NCI-H1930 (cell line): Measurements from ENCODE around the gene FGF14.

ENCODE experiments used
- DNase-seq, 2 experiments: peaks; one replicate each; lab custom pipeline; 2025; lab: John Stamatoyannopoulos, UW

Gene FGF14

DNA sequence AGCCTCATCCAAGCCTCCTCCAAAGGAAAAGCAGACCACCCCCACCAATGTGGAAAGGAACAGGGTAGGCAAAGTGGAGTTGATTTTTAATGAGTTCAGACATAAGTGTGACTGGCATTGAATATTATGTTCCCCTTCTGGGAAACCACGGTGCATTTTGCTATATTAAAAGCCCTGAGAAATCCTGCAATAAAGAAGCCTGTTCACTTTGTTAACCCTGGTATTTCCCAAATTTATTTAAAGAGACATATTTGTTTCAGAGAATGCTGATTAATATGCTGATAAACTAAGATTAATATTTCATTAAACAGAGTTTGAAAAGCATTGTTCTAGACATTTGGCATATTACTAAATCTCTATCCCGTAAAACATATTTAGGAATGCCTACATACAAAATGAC, 151.4 kb downstream of the FGF14 start:
- DNase-seq: no peak

DNA sequence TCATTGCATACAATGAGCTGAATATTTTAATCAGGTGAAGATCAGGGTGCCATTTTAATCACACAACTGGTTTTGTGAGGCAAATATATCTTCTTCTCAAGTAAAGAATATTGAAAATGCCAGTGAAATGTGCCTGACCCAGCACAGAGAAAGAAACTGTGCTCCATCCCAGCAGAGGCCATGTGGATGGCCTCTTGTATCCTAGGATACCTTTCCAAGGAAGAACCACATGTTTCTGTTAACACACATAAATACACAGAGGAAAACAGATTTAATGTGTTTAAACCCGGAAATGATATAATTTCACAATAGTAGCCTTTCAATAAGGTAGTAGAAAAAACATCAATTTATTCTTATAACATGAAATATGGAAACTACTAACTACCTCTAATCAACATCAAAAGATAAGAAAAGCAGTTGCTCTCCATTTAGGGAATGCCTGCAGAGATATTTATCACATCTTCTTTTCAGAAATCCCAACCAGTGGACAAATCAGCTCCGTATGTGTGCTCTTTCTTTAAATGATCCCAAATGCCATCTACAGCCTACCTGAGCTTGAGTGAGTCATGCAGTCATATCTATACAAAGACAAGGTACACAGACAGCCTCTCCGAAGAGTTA, 157.1 kb downstream of the FGF14 start:
- no peak for DNase-seq

DNA sequence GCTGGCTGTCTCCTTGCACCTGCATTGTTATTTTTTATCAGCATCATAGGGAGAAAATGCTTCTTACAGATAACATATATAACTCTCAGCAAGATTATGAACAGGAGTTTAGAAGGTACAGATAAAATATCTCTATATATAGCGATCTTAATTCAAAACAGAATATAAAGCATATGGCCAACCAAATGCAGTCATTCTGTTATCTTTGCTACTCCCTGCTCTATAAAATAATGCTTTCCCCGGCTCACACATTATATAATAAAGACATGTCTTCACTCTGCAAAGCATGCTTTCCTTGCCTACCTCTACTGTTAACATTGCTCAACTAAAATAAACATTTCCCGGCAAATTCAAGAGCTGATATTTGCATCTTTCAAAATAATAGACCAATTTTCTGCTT, 161.7 kb downstream of the FGF14 start:
- DNase-seq: no peak

DNA sequence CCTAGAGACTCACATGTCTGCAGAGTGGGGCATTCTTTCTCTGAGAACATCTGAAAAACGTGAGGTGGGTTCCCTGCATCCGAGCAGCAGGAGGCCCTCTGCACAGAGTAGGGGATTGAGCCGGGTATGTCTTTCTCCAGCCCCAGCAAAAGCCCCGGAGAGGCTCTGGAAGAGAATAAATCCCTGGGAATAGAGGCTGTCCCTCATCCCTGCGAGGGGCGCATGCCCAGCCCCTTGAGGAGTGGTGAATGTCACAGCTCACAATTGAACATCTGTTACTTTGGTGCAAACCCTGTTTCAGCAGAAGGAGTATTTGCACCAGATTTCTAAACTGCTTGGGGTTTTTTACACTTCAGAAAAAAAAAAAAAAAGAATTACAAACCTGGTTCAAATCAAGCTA, 164.6 kb downstream of the FGF14 start:
- no peak for DNase-seq

DNA sequence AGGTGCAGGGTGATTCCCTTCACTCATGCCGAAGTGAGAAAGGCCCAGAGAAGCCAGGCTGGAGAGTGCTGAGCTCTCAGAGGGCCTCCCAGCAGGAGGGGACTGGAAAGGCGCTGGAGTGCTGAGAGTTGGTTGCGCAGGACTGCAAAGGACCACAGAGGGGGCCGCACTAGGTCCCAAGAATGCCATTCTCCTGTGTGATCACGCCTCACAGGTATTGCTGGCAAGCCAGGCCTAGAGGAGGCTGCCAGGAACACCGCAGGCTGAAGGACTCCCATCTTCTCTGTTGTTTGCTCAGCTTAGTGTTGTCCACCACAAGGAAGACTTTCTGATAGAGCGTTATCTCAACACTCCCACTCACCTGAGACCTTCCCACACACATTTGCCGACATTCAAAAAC, 165.0 kb downstream of the FGF14 start:
- DNase-seq: no peak

DNA sequence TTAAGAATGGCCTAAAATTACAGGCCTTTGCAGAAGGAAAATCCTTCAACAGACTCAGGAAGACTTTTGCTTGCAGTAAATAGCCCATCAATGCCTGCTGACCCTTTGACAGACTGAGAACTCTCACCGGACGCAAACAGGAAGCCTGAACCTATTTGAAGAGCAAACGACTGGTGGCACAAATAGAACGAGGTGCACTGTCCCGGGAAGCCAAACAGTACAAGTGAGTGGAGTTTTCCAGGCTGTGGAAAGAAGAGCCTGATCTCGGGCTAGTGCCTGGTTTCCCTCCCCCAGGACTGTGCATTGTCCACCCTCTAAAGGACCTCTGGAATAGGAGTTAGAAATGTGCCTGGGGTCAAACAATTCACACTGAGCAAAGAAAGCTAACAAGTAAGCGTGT, 165.5 kb downstream of the FGF14 start:
- no peak for DNase-seq

DNA sequence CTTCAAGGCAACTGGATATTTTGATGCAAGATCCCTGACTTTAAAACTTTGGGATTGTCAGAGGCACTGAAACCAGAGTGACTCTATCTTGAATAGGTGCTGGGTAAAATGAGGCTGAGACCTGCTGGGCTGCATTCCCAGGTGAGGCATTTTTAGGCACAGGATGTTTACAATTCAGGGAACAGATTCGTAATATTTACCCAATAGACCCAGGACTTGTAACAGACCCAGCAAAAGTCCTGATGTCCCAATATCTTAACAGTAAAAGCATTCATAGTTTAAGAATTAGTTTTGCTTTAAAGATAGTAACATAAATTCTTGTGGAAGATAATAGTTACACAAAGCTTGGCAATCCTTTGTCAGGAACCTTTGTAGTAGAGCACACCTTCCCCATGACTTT, 166.2 kb downstream of the FGF14 start:
- no peak for DNase-seq

DNA sequence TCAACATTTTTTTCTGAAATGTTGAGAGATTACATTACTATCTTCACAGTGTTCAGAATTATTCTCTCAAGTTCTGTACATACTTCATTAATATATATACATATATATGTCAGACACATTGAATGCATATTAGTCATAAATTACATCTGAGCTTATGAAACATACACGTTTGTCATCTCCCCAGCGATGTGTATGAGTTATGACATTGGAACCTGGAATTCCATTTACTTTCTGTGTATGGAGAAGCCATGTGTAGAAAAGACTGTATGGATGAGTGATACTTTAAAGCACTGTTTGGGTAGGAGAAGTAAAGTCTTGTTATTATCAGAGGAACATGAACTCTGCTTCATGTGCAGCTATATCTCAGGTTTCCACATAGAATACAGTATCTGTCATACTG, 167.2 kb downstream of the FGF14 start:
- DNase-seq: no peak

DNA sequence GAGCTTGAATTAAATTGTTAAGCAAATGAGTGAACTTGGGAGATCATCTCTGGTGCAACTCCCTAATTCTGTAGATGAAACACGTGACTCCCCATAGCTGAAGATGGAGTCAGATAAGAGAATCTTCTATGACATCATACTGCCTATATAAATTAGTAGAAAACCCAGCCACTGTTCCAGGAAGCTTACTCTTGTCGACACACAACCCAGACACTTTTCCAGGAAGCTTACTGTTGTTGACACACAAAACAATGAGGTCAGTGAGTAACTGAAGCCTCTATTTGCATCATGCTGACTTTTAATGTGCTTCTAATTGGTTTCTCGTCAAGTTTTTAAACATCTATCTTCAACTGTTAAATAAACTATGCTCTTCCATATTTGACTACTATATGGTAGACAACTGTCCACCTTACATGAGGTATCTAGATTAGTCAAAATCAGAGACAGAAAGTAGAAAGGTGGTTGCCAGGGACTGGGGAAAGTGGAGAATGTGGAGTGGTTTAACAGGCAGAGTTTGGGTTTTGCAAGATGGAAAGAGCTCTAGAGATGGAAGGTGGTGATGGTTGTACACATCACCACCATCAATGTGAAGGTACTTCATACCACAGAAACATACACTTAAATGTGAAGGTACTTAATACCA, 168.2 kb downstream of the FGF14 start:
- DNase-seq: no peak

DNA sequence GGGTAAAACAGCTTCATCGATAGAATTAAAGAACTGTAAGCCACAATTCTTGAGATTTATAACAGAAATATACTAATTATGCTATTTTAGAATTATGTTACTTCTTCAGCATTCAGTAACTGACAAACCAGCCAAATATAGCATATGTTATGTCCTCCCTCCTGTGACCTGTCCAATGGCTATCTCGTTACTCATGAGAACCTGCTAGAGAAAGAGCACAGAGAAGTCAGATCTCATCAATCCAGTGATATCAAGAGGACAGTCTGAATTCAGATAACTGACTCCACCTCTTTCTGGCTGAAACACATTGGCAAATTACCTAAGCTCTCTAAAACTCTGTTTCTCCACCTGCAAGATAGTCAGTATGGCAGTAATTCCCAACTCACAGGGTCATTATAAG, 170.4 kb downstream of the FGF14 start:
- DNase-seq: no peak

DNA sequence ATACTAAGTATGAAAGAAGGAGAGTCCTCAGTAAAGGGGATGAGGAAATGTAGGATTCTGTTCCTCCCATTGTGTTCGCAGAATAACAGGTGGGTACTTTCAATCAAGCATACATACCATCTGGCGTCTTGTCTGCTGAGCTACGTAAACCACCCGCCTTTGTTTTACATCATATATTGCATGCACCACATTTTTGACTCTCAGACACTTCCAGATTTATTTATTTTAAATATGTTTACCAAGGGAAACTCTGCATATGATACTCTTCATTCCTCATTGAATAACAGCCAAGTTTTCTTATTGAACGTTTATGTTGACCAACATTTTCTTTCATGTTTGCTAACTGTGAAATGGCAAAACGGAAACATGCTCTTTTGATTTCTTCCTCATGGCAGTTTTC, 174.1 kb downstream of the FGF14 start:
- peak; percentile 50 to 64 for DNase-seq

DNA sequence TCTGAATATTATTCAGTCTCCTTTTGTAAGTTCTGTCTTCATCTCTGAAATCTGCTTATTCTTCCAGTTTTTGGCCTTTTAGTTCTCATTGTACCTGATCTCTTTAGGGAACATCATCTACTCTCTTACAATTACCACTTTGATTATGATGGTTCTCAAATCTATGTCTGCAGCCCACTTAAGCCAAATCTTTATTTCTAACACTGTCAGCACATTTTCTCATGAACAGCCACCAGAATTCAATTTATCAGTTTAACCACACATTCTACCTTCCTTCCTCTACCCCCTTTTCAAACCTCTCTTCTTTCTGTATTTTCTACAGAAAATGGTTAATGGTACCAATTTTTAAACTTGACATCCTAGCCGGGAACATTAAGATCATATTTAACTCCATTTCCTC, 175.3 kb downstream of the FGF14 start:
- DNase-seq: no peak

DNA sequence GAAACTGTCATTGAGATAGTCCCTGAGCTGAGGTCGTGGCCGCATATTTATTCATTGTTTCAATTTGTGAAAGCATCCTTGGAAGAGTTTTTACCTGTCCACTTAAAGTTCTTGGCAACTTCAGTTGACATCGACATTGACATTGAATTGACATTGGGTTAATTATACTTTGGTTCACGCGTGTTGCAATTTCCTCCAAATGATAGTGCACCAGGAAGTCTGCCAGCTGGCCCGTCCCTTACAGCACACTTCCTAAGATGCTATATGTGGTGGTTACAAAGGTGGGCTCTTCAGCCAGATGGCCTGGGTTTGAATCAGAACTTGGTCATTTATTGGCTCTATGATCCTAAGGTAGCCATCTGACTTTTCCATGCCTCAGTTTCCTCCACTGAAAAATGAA, 176.0 kb downstream of the FGF14 start:
- no peak for DNase-seq

DNA sequence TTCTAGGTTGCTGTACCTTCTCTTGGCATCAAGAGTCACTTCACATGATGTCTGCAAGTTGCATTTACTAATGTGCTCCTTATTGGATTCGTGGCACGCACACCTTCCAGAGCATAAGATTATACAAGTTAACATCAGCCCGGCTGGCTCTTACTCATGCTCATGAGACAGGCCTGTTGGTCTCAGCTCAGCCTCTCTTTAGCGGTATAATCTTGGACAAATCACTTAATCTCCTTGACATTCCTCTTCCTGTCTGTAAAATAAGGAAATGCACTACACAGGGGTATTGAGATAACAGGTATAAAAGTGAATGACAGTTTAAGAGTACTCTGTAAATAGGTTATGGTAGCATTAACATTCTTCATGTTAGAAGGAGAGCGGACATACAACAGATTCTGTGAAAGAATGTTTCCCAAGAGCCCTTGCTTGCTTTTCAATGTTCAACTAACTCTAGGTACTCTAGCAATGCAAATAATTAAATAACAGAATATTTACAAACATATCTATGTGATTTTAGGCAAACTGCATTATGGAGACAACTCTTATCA, 181.1 kb downstream of the FGF14 start:
- DNase-seq: no peak

DNA sequence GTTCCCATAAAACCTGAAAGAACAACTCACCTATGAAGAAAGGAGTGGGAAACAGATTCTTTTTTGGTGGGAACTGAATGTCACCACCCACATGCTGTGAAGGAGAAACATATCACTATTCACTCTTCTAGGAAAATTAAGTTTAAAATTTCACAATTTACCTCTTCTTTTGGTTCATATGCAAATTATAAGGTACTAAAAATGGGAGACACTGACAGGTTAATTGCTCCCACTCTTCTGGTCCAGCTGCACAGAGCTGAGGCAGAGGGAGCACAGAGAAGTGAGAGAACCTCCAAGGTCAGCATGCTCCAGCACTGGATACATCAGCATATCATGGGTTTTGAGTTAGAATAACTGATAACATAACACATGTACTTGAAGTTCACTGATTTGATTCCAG, 186.9 kb downstream of the FGF14 start:
- DNase-seq: no peak

DNA sequence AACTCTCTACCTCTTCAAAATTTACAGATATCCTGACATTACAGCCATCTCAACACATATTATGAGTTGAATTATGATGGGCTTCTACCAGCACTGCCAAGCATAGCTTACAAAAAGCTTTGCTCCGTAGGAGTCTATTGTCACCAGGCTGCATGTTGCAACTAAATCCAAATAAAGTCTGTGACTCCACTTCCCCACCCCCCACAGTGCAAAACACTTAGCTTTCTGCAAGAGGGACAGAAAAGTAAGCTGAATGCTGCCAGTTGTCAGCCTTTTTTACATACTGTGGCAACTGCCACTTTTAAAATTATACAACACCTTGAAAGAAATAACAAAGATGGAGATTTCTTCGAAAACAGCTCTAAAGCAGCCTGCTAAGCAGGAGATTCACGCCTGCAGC, 189.1 kb downstream of the FGF14 start:
- no peak for DNase-seq

DNA sequence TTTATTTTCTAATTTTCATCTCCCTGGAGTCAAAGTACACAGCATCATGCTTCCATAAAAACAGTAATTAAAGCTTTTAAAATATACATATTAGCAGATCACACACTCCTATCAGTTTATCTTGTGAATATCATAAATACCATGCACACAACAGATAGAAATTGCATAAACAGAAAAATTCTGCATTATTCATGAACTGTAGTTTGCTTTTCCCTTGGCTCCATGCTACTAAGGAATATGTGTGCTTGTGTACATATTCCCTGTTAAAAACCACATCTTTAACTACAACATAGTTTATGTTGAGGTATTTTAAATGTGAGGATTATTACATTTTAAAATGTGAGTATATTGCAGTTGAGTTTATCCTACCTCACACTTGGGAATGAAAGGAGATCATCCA, 193.5 kb downstream of the FGF14 start:
- DNase-seq: no peak

DNA sequence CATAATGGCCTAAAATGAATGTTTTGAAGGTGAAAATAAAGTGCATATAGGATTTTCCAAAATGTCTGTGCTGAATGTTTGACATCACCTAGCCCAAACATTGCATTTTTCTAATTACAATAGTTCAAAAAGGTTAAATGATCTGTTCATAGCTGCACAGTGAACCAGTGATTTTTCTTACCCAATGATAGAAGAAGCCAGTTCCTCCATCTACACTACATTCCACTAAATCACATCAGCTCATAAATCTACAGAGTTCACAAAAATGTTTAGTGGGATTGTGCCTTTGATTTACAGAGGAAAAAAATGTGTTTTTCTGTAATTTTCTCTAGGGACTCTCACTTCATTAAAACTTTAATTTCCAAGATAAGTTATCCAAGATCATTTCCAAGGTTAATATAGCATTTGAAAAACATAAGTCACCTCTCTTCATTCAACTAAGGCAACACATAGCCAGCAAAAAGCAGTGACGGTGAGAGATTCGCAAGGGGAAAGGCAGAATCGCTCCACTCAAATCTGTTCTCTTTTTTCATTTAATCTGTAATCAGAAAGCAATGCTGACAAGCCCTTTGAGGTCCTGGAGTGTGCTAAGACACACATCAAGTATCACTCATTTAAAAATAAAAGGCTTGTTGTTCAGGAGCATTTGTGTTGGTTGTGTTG, 194.0 kb downstream of the FGF14 start:
- DNase-seq: no peak

DNA sequence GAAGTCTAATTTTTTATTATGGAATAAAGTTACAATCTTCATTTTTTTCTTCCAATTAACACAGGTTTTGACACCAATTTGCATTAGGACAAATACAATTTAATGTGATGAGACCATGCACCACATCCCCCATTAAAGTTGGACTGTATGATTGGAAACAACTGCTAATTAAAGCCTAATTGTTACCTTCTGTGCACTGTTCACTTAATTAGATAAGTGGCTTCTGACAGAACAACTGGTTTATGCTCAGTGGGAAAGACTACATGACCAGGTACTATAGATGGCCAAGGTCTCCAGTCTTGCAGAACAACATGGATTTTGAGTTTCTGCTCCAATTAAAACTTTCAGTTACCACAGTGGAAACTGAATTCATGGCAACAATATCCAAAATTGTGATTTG, 198.1 kb downstream of the FGF14 start:
- DNase-seq: no peak

DNA sequence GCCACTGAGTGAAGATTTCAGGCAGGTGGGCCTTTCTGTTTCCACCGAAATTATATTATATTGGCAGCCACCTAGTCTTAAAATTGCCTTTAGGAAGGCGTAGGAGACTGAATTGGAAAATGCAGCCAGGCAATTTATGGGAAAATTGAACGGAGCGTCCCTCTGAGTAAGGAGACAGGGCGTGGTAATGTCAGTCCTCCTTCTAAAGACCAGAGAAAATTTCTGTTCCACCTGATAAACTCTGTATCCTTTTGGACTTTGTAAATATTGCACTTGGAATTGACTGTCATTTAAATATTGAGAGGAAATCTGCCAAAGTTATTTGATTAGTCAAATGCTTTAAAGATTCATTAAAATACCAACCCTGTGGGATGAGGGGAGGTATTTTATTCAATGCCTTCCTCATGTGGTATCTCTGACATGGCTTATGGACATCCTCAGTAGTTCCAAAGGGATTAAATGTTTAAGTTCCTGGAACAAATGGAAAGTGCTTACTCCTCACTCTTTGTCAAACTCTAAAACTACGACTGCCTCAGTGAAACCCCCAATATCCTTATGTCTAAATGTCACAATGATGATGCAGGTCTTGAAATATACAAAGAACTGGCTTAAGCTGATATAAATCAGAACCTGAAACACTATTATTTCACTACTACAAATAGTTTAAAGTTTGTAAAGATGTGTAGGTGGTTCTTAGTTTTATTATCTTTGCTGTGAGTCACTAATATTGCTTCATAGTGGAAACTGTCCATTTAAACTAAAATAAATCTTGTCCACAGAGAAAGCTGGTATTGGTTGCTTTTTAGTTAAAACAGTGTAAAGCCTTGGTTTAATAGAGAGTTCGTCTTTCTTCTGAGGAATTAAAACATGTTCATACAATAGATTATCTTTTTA, 203.2 kb downstream of the FGF14 start:
- DNase-seq: no peak

DNA sequence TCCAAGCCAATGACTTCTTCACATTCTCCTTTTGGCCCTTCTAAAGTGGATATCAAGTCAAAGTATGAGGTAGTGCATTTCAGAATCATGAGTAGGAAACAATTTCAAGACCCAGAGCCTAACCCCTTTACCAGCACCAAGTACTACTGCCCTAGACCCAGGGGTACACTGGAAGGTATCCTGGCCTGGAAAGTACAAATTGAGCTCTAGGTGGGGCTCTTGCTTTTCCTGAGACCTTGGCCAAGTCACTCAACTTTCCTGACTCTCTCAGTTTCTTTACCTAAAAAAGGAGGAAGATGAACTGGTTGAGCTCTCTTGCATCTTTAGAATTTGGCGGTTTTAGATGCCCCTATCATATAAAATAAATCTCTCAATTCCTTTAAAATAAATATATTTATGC, 204.7 kb downstream of the FGF14 start:
- DNase-seq: peak in 1 of 2 experiments; percentile 16
